ENCODE measurements around the gene TET1.
"Not testable (repeated sequence)": the region's sequence is repeated elsewhere in the genome, so short reads cannot be mapped to it uniquely, and the experiment has no call there.

The TET1 gene

GRCh38 chr10:68713065-68713464, 152.9 kb downstream of the TET1 start:
- not testable (repeated sequence) for DNase-seq (ENCODE audit: low spot score)

- DNase-seq (ENCODE audit: low spot score): no peak
Measured at GRCh38 chr10:68717435-68717834, 157.3 kb downstream of the TET1 start.

- DNase-seq (ENCODE audit: low spot score): peak; percentile 97
Measured at GRCh38 chr10:68720793-68721672, 160.9 kb downstream of the TET1 start, which contains the start of gene CCAR1. Gene CCAR1, plus strand, starts transcription at chr10:68721239. Its CDS starts 1,266 bp downstream, at chr10:68722505.

- no peak for DNase-seq (ENCODE audit: low spot score)
Measured at GRCh38 chr10:68721673-68722335, 161.7 kb downstream of the TET1 start.

- no peak for DNase-seq (ENCODE audit: low spot score)
Measured at GRCh38 chr10:68725016-68725415, 164.9 kb downstream of the TET1 start.

- DNase-seq (ENCODE audit: low spot score): no peak
Measured at GRCh38 chr10:68727146-68727545, 167.0 kb downstream of the TET1 start.

GRCh38 chr10:68732651-68733050, 172.5 kb downstream of the TET1 start:
- no peak for DNase-seq (ENCODE audit: low spot score)

- DNase-seq (ENCODE audit: low spot score): peak; percentile 33
Measured at GRCh38 chr10:68734349-68734748, 174.2 kb downstream of the TET1 start.

GRCh38 chr10:68735119-68735518, 175.0 kb downstream of the TET1 start:
- DNase-seq (ENCODE audit: low spot score): no peak

- not testable (repeated sequence) for DNase-seq (ENCODE audit: low spot score)
Measured at GRCh38 chr10:68735739-68736138, 175.6 kb downstream of the TET1 start.

GRCh38 chr10:68740676-68741075, 180.5 kb downstream of the TET1 start:
- DNase-seq (ENCODE audit: low spot score): not testable (repeated sequence)

- no peak for DNase-seq (ENCODE audit: low spot score)
Measured at GRCh38 chr10:68742397-68742796, 182.3 kb downstream of the TET1 start.

Measured in putamen (tissue), 1 donor.